PC-9 (cell line): ENCODE data around the gene TSPAN17. TPM values are rescaled to one million over a fixed set of nuclear protein-coding genes. Genes with fewer than 3 reads are reported as not detected.

Source experiments
- BruUV-seq: library from RNA; stranded (reverse); fragments of 400-500 nt; replicated peaks from 2 replicates; lab custom pipeline; 2021; lab: Mats Ljungman, UMichigan
- CTCF ChIA-PET: fragments of 300-600 bp; sonication (Branson Sonifier 250); formaldehyde crosslinking; loops from one replicate; lab custom pipeline; 2022; ENCODE audit warnings: antibody characterized with exemption; lab: Charles Lee
- POLR2A ChIA-PET: fragments of 300-600 bp; sonication (Branson Sonifier 250); formaldehyde crosslinking; loops from one replicate; lab custom pipeline; 2022; ENCODE audit warnings: antibody characterized with exemption; ENCODE audit not compliant: unreplicated experiment; lab: Charles Lee
- DNase-seq, 2 experiments: peaks; one replicate each; pipeline versions ENCODE4 v3.0.0 to v3.0.0-alpha.2; 2015 to 2022; ENCODE audit warnings: mixed read lengths in 1 of 2
- H2AFZ ChIP-seq: fragments of 200-600 bp; sonication (generic); 2 replicates; pipeline ENCODE4 v1.8.1; 2017; ENCODE audit warnings: antibody characterized with exemption
- H3F3A ChIP-seq: fragments of 200-600 bp; sonication (generic); 2 replicates; pipeline ENCODE4 v1.8.1; 2017; ENCODE audit warnings: antibody characterized with exemption, mild to moderate bottlenecking, low read depth; ENCODE audit not compliant: insufficient read depth
- H3K27ac ChIP-seq: fragments of 200-600 bp; sonication (generic); 2 replicates; pipeline ENCODE4 v1.6.1; 2016; ENCODE audit warnings: mixed run types
- H3K27me3 ChIP-seq: fragments of 200-600 bp; sonication (generic); 2 replicates; pipeline ENCODE4 v1.6.1; 2016; ENCODE audit warnings: low read depth, mixed run types; ENCODE audit not compliant: insufficient read depth
- H3K36me3 ChIP-seq: fragments of 200-600 bp; sonication (generic); 2 replicates; pipeline ENCODE4 v1.6.1; 2016; ENCODE audit warnings: low read depth, mixed run types
- H3K4me1 ChIP-seq: fragments of 200-600 bp; sonication (generic); replicated peaks from 2 replicates; pipeline ENCODE4 v1.6.1; 2016; ENCODE audit warnings: mixed run types; ENCODE audit not compliant: insufficient read depth
- H3K4me2 ChIP-seq: fragments of 200-600 bp; sonication (generic); 2 replicates; pipeline ENCODE4 v1.6.1; 2017; ENCODE audit warnings: mixed run types
- H3K4me3 ChIP-seq: fragments of 200-600 bp; sonication (generic); 2 replicates; pipeline ENCODE4 v1.6.1; 2016; ENCODE audit warnings: mixed run types
- H3K79me2 ChIP-seq: fragments of 200-600 bp; sonication (generic); 2 replicates; pipeline ENCODE4 v1.6.1; 2017; ENCODE audit warnings: low read depth, mixed run types
- H3K9me2 ChIP-seq: fragments of 200-600 bp; sonication (generic); 2 replicates; pipeline ENCODE4 v1.8.1; 2017; ENCODE audit warnings: mild to moderate bottlenecking; ENCODE audit not compliant: insufficient read depth
- H3K9me3 ChIP-seq: fragments of 200-600 bp; sonication (generic); 2 replicates; pipeline ENCODE4 v1.8.1; 2016; ENCODE audit warnings: low read depth; ENCODE audit not compliant: insufficient read depth
- H4K20me1 ChIP-seq: fragments of 200-600 bp; sonication (generic); 2 replicates; pipeline ENCODE4 v1.8.1; 2017; ENCODE audit not compliant: insufficient read depth
- CTCF ChIP-seq: fragments of 200-600 bp; sonication (generic); conservative IDR thresholded peaks from 2 replicates; pipeline ENCODE4 v1.6.1; 2017; ENCODE audit warnings: mixed run types, antibody characterized with exemption, mild to moderate bottlenecking, moderate library complexity
- EZH2 ChIP-seq: fragments of 200-600 bp; sonication (generic); IDR thresholded peaks from 2 replicates; pipeline ENCODE4 v1.8.0; 2017; ENCODE audit warnings: antibody characterized with exemption, low read depth
- intact Hi-C: fragments of 100-400 bp; cut with micrococcal nuclease; formaldehyde crosslinking; loops from one replicate; pipeline ENCODE4 v1.10.0; 2022; ENCODE audit not compliant: unreplicated experiment
- total RNA-seq: library from RNA; stranded (reverse); gene quantifications from 2 replicates; pipeline ENCODE4 v1.2.3, GENCODE V29; 2021

Gene TSPAN17
- total RNA-seq, 1 experiment from 2014 or later = 81.1 TPM

- POLR2A ChIA-PET = no interaction called here
Observed at GRCh38 chr5:176612855-176613254, 34.4 kb upstream of the TSPAN17 start.

DNA sequence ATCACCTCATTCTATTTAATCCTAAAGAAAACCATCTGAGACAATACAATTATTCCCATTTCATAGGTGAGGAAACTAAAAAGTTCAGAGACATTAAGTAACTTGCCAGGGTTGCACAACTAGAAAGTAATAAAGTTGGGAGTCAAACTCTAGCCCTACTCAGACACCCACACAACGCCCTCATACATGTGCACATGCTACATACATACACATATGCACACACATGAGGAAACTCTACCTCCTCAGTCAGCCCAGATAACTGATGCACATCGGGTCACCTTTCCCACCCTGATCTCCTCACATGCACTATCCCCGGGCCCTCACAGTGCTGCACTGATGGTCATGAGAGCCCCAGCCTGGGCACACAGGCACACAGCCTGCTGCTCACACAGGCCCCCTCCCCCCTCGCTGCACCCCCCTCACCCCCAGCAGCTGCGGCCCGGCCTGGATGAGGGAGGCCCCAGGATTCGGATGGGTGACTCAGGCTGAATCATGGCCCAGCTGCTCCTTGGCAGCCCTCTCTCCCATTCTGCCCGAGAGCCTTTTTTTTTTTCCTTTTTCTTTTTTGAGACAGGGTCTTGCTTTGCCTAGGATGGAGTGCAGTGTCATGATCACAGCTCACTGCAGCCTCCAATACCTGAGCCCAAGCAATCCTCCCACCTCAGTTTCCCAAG, 32.3 kb upstream of the TSPAN17 start:
- no peak overlapping the region for H2AFZ ChIP-seq
- no peak overlapping the region for H3K4me3 ChIP-seq
- CTCF ChIA-PET = no interaction called here
- H3K27ac ChIP-seq = no peak overlapping the region
- no peaks in the 10 kb centered on the region for H3K9me2 ChIP-seq
- peak overlapping the region; percentile 14; the same call in 1 of the 2 replicates for H3K4me2 ChIP-seq
- H3K27me3 ChIP-seq = no peaks in the 10 kb centered on the region
- intact Hi-C loops = no loop called here
- POLR2A ChIA-PET = interaction anchor here (0.5 to 0.8 kb wide), 2 partner anchors 176 to 430 kb away, joined by 4 to 13 read pairs; no protein-coding TSS in a partner anchor
- BruUV-seq = no TSS peak
- H3F3A ChIP-seq = peaks cover 9% of the 10 kb centered on the region
- H3K79me2 ChIP-seq = no peaks in the 10 kb centered on the region
- H3K9me3 ChIP-seq = no peaks in the 10 kb centered on the region
- no peaks in the 10 kb centered on the region for H3K36me3 ChIP-seq
- no peak for DNase-seq
- H4K20me1 ChIP-seq = no peaks in the 10 kb centered on the region
- H3K4me1 ChIP-seq = peaks cover 24% of the 10 kb centered on the region; the same call in 1 of the 2 replicates
- TF ChIP-seq EZH2 (no peak), CTCF (no peak)

More at GRCh38 chr5:176612855-176613254, 34.4 kb upstream of the TSPAN17 start:
- Histone ChIP-seq H3K4me1 (peaks cover 24% of the 10 kb centered on the region; the same call in 1 of the 2 replicates), H3K79me2 (no peaks in the 10 kb centered on the region), H3K27me3 (no peaks in the 10 kb centered on the region), H2AFZ (no peak overlapping the region), H4K20me1 (0 out of 2 replicates have a peak, but pooled peaks cover 4% of the 10 kb centered on the region), H3K36me3 (no peaks in the 10 kb centered on the region), H3F3A (peaks cover 18% of the 10 kb centered on the region), H3K4me3 (no peak overlapping the region), H3K9me3 (no peaks in the 10 kb centered on the region), H3K4me2 (no peak overlapping the region), H3K27ac (no peak overlapping the region), H3K9me2 (no peaks in the 10 kb centered on the region)
- CTCF ChIA-PET = no interaction called here
- no TSS peak for BruUV-seq
- intact Hi-C loops = no loop called here
- DNase-seq = no peak
- TF ChIP-seq CTCF (no peak), EZH2 (no peak)

GRCh38 chr5:176616511-176616910, 30.8 kb upstream of the TSPAN17 start:
- Histone ChIP-seq H3K9me3 (no peaks in the 10 kb centered on the region), H3K79me2 (no peaks in the 10 kb centered on the region), H3K4me3 (no peak overlapping the region), H3K27me3 (peaks cover 12% of the 10 kb centered on the region; the same call in 1 of the 2 replicates), H4K20me1 (no peaks in the 10 kb centered on the region), H2AFZ (no peak overlapping the region), H3K4me2 (no peak overlapping the region), H3F3A (peaks cover 5% of the 10 kb centered on the region; the same call in 1 of the 2 replicates), H3K36me3 (no peaks in the 10 kb centered on the region), H3K9me2 (no peaks in the 10 kb centered on the region), H3K27ac (no peak overlapping the region), H3K4me1 (peaks cover 20% of the 10 kb centered on the region; the same call in 1 of the 2 replicates)
- CTCF ChIA-PET = no interaction called here
- BruUV-seq = no TSS peak
- intact Hi-C loops = no loop called here
- POLR2A ChIA-PET = no interaction called here
- no peak for TF ChIP-seq CTCF
- no peak for TF ChIP-seq EZH2
- no peak for DNase-seq
